Putamen (tissue), 1 donor: ENCODE results near the gene GOPC.
"Not testable (repeated sequence)": the region's sequence is repeated elsewhere in the genome, so short reads cannot be mapped to it uniquely, and the experiment has no call there.

Experiments used
- DNase-seq: peaks from one replicate; pipeline ENCODE4 v3.0.0-alpha.2; 2016; ENCODE audit warnings: low spot score

The GOPC gene

DNA sequence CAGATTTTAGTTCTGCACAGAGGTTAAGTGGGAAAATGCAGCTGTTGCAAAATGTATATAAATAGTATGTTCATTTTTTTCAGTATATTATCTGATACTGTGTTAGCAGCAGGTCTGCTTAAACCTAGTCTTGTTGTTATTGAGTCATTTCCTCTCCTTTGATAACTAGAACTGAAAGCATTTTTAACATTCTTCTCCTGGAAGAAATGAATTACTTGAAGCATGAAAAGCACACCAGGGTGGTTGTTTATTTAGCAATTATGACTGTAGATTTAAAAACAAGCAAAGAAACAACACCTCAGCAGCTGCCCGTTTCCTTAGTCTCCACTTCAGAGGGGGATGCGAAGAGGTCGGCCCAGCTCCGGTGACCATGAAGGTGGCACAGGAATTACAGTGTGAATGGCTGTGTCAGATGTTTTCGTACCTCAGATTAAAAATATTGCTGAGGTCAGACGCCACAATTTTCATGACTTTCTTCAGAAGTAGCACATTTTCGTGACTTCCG is 53.5 kb downstream of the GOPC start:
- DNase-seq: no peak

DNA sequence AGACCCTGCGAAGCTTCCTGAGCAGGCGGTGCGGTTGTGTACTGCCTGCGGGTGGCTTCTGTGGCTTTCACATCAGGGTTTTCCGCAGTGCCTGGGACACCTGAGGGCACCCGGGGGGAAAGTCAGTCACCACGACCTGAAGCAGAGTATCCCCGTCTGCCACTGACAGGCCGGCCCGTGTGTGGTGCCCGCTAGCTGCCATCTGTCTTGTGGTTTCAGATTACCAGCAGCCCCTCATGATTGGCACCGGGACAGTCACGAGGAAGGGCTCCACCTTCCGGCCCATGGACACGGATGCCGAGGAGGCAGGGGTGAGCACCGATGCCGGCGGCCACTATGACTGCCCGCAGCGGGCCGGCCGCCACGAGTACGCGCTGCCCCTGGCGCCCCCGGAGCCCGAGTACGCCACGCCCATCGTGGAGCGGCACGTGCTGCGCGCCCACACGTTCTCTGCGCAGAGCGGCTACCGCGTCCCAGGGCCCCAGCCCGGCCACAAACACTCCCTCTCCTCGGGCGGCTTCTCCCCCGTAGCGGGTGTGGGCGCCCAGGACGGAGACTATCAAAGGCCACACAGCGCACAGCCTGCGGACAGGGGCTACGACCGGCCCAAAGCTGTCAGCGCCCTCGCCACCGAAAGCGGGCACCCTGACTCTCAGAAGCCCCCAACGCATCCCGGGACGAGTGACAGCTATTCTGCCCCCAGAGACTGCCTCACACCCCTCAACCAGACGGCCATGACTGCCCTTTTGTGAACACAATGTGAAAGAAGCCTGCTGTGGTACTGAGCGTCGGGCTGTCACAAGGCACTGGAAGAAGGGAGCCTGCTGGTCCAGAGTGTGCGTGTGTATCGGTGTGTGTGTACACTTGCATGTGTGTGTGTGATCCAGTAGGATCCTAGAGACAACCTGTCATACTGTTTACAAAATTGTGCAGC is 54.4 kb downstream of the GOPC start:
- DNase-seq: peak; percentile 12

DNA sequence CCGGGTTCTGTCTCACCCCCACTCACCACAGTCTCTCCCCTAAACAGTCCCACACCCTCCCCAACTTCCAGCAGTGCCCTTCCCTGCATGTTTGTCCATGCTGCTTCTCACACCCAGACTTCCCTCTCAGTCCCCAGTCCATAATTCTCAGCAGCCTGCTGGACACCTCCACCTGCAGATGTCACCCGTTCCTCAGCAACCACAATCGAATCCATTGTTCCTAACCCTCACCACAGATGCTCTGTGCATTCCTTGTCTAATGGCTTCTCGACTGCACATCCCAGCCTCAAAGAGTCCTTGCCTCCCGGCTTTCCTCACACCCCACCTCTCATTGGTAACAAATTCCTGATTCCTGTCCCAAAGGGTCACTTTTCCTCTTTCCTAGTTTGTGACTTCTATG is 55.6 kb downstream of the GOPC start:
- no peak for DNase-seq

DNA sequence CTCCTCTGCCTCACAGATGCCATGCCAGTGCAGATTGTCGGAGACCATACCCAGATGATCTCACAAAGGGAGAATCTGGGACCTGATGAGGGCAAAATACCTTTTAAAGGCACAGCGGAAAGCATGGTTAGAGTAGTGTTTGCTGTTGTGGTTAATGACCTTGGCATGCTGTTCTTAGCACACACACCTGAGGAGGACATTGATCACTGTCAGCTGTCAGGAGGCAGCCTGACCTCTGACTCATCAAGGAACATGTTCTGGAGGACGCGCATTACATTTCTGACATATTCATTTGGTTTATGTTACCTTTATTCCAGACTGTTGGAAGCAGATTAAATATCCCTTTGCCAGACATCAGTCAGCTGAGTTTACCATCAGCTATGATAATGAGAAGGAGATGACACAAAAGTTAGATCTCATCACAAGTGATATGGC is 57.1 kb downstream of the GOPC start:
- DNase-seq: no peak

DNA sequence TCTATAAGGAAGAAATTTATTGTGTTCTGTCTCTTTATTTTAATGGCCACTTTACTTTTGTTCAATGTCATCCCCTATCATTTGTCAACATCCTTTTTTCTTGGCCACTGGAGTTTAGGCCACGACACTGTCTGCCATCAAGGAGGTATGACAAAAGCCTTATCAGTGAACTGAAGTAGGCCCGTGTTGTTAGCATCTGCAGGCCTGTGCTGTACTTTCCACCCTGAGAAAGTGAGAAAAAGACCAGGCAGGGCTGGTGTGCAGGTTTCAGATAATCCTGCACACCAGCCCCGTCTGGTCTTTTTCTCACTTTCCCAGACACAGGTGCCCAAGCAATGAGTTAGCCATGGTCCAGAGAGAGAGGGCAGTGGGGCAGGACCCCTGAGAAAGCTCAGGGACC is 57.6 kb downstream of the GOPC start:
- no peak for DNase-seq

DNA sequence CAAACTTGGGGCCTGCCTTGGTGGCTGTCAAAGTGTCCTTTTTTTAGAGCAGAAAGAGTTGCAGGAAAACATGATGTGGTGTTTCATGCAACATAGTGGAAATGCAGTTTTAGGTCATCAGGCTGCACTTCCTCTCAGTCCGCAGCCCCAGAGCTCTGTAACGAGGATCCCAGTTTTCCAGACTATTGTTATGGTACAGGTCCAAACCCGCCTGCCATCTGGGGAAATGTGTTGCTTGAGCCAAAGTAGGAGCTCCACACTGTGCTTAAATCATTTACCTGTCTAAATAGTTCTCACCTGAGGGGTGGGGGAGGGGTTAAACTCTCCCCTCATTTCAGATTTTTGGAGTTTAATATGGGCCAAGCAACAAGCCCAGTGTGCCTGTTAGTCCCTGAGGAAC is 59.8 kb downstream of the GOPC start:
- DNase-seq: no peak

DNA sequence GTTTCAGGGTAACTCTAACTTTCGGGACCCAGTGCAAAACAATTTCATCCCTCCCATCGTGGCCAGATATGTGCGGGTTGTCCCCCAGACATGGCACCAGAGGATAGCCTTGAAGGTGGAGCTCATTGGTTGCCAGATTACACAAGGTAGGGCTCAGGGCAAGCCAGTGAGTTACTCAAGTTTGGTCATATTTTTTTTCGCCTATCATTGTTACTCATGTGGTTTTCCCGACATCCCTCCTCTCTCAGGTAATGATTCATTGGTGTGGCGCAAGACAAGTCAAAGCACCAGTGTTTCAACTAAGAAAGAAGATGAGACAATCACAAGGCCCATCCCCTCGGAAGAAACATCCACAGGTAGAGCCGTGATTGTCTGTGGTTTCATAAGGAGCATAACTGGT is 61.6 kb downstream of the GOPC start:
- no peak for DNase-seq

DNA sequence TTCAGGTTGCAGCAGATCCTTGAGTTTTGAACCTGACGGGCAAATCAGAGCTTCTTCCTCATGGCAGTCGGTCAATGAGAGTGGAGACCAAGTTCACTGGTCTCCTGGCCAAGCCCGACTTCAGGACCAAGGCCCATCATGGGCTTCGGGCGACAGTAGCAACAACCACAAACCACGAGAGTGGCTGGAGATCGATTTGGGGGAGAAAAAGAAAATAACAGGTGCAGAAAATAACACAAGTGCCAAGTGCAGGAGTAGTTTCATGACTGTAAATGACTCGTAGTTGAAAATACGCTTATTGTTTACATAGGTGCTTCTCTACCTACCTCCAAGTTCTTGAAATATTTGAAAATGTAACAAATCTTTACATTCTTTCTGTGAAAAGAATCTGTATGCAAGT is 63.7 kb downstream of the GOPC start:
- DNase-seq: no peak

DNA sequence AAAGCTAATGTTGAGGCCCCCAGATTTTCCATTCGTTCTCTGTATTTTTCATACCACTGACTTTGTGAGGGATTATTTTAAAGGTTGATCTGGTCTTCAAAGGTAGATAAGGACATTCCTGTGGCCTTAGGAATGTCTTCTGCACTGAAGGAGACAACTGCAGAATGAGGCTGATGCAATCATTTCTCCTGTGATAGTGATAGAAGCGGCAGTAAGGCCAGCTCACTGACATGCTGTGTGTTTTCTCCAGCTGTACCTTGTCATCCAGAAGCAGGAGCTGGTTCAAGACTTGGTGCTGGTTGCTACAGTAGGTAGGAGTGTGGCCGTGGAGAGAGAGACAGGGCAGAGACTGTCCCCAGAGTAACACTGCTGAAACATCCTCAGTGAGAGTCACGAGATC is 66.0 kb downstream of the GOPC start:
- no peak for DNase-seq

DNA sequence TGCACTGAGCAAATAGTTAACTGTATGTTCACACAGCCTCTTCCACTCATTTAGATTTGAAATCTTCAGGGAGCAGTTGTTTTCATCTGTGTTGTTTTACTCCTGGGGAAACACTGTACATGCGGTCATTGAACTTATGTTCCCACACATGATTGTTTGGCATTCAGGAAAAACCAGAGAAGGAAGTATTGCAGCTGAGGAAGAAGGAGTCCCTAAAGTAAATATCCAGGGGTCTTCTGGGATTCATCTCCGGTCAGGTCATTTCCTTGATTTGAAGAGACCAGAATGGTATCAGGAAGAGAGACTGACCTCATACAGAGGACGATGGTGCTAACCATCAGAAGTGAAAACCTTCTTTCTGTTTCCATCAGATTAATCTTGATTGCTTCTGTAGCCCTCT is 67.3 kb downstream of the GOPC start:
- no peak for DNase-seq

DNA sequence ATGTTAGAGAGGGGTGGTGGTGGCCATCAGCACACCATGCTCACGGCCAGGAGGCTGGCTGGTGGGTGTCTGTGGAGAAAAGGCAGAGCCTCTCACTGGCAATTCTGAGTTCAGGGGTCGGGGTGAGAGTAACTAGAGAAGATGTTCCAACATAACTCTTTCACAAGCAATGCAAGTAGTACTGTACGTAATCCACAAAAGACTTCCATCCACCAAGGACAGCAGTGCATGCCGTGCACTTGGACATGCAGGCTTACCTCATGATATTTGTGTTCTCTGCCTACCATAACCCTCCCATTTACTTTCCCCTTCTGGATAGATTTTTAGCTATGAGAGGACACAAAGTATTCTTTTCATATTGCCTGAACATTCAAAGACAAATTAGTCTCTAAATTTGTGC is 68.5 kb downstream of the GOPC start:
- no peak for DNase-seq

DNA sequence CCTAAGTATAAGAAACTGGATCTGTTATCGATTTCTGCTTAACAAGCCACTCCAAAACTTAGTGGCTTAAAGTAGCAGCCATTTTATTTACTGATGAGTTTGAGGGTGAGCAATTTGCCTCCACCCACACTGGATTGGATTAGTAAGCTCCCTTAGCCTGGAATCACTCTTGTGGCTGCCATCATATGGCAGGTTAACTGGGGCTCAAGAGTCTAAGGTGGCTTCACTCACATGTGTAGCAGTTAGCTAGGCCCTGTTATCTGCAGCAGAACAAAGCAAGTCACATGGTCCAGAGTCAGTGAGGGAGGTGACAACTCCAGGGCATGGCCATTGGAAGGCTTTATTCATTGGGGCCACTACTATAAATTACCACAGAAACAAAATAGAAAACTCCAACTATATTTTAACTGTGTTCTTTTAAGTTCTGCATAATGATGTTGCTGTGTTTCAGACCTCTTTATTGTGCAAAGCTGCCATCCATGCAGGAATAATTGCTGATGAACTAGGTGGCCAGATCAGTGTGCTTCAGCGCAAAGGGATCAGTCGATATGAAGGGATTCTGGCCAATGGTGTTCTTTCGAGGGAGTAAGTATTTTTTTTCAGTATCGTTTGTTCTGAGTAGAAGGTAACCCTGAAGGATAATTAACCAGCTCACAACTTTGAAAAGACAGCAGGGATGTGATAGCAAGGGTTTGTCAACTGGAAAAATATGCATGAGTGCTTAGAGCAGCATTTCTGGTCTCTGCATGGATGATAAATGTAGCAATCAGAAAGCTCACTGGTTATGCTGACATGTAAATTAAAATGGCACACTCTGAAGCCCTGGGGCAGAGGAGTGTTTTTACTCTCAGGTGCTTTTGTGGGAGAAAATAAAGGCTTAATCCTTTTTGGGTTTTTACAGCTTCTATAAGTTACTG is 70.2 kb downstream of the GOPC start:
- no peak for DNase-seq

DNA sequence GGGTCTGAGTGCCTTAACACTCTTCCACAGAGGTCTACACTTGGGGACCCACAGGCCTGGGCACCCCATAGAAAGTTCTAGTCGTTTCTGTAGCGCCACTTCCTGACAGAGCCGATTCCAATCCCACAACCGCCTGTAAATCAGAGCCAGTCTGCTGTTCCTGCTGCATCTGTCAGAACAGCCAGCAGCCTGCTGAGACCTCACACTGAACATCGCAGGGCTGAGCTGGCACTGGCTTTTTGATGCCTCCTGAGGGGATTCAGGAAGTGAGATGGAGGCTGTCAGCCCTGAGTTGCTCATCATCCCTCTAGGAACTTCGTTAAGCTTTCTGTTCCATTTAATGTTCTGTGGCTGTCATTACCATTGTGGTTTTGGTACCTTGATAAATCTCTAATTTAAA is 71.0 kb downstream of the GOPC start:
- no peak for DNase-seq

DNA sequence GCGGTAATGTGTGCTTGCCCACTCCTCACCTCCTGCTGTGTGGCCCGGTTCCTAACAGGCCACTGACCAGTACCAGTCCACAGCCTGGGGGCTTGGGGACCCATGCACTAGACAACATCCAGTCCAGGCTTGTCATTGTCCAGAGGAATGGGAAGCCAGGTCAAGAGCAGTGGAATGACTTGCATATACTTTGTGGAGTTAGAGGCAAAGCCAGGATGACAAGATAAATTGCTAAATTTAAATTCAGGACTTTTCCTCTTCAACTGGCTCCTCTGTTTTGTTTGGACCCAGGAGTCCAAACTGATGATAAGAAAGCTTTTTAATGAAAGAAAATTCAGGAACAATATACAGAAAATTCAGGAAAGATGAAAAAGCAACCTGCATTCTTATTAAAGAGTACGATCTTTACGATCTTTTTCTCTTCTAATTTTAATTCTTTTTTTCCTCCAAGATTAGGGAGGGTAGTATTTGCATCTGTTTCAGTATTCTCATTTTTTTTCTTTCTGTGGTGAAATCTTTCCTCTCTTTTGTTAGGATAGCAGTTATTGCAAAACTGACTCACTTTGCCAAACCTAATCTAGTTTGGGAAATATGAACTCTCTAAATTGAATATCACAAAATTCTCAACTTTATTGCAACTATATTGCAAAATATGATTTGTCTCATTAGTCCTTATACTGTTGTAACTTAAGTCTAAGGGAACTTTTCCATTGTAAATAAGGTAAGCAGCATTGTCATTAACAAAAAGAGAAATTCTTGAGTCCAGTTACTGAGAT is 71.7 kb downstream of the GOPC start:
- DNase-seq: no peak

DNA sequence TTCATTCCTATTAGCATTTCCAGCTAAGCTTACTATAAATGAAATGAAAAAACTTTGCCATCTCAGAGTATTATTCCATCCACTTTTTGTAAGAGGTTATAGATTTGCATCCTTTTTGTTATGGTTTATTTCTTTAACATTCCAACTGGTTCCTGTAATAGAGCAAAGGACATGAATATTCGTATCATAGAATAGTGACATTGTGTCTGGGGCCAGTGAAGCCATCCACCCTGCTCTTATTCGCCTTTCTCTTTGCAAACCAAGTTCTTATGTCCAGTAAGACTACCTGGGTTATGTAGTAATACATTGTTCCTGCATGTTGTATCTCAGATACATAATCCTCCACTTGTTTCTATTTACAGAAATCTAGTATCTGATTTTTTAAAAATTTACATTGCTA is 76.7 kb downstream of the GOPC start:
- DNase-seq: no peak

DNA sequence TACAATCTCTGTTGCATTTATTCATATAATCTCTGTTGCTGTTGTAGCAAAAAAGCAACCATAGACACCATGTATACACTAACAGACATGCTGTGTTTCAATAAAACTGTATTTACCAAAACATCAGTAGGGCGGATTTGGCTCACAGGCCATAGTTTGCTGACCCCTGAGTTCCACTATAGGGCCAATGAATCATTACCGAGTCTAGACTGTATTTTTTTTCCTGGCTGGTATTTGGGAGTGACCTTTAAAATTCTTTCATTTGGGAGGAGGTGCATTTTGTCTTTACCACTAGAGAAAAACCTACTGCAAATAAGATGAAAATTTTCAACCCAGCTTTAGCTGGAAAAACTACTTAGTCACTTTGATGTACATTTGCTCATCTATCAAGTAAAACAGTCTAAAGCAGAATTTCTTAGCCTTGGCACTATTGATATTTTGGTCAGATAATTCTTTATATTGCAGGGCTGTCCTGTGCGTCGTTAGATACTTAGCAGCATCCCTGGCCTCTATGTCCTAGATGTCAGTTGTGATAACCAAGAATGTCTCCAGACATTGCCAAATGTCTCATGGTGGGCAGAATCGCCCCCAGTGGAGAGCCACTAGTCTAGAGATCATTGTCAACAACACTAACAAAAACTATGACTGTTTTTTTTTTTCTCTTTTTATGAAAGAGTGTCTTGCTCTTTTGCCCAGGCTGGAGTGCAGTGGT is 80.4 kb downstream of the GOPC start:
- no peak for DNase-seq

DNA sequence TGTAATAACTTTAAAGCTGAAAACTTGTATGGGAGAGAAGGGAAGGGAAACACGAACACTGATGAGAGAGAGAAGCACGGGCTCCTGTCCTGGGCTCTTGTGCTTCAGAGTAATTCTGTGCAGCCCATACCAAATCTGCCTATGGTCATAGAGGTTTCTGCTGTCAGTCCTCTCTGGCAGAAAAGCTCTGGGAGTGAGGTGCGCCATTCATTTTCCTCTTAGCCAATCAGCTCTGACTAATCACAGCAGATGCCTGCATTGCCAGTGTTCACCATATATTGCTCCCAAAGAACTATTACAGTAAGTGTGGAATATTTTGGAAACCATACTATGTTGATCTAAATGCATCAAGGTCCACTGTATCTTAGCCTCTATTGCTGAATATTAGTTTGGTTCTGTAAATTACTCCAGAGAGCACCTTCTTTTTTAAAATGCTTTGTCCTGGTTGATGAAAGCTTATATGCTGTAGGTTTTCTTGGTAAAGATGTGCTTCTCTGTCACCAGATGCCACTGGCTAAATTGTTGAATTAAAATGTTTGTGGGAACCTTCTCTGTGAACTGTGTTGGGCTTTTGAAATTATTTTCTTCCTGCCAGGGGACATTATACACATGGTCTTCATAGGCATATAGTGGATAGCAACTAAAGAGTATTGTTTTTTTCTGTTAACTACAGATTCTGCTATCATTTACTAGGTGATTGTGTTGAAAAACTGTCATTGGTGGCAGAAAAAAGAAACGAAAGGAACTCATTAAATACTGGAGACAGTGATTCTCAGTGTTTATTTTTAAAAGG is 81.5 kb downstream of the GOPC start:
- DNase-seq: no peak

DNA sequence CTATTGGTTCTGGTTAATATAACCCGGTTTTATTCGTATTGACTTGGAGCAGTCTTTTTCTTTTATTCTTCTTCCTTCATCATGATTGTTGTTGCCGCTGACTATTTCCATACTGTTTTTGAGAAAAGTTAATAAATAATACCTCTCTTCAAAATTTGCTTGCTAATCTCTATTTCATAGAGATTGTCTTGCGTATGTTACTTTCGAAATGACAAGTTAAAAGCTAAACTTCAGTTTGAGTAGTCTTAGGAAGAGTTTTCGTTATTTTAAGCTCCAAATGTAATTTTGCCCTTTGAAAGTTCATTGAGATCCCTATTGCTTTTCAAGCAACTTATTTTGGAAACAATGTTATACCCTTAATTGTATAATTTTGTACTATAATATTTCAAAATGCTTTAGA is 83.4 kb downstream of the GOPC start:
- DNase-seq: no peak

DNA sequence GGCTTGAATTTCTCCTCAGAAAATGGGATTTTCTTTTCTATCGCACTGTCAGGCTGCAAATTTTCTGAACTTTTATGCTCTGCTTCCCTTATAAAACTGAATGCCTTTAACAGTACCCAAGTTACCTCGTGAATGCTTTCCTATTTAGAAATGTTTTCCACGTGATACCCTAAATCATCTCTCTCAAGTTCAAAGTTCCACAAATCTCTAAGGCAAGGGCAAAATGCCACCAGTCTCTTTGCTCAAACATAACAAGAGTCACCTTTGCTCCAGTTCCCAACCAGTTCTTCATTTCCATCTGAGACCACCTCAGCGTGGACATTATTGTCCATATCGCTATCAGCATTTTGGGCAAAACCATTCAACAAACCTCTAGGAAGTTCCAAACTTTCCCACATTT is 84.3 kb downstream of the GOPC start:
- DNase-seq: not testable (repeated sequence)

DNA sequence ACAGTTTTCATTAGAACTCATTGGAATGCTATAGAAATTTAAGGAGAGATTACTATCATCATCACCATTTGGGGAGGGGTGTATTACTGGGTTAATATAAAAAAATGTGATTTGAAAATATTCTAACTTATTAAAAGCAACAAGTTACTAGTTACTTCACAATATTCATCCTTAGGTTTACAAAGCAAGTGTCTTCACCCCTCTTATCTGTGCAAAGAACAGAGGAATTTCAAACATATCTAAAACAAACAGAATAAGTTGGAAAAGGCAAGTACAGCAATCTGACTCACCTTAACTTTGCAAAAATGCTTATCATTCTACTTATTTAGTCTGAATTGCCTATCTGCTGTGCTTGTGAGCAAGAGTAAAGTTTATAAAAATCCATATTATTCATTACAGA is 87.0 kb downstream of the GOPC start:
- DNase-seq: no peak

DNA sequence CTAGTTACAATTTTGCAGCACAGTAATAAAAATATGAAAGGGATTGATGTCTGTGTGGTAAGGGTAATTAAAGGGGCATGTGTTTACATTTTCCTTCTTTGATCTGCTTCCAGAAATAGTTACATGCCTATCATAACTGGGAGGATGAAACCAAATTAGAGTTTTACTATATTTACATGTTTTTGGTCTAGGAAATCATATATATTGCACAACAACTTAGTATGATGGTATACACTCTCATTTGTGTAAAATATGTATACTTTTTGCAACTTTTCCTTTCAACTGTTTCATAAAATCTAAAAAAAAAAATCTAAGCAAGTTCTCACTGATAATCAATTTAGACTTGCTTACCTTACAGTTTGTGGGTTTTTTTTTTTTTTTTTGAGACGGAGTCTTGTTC is 87.7 kb downstream of the GOPC start:
- no peak for DNase-seq
